HG03521 (cell line): ENCODE data around the gene RYR2.

ENCODE experiments used
- ATAC-seq: cut with Tn5 transposase; IDR thresholded peaks from one replicate; pipeline ENCODE4 v1.9.1; 2021; ENCODE audit warnings: mild to moderate bottlenecking, moderate library complexity; ENCODE audit not compliant: unreplicated experiment

RYR2 gene

DNA sequence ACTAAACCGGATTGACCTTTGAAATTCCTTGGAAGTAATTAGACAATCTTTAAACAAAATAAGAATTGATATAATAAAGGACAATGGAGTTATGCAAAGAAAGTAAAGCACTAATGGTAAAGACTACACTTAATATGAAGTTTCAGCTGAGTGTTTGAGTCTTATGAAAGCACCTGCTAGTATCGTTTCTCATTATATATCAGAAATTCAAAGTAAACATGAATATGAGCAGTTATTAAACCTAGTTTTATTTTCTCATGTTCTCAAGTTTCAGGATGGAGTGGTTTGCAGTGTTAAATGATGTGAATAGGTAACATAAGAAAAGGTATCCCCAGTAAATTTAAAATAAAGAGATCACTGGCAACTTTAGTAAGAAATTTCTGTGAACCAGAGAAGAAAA, 660.2 kb downstream of the RYR2 start:
- no peak for ATAC-seq

DNA sequence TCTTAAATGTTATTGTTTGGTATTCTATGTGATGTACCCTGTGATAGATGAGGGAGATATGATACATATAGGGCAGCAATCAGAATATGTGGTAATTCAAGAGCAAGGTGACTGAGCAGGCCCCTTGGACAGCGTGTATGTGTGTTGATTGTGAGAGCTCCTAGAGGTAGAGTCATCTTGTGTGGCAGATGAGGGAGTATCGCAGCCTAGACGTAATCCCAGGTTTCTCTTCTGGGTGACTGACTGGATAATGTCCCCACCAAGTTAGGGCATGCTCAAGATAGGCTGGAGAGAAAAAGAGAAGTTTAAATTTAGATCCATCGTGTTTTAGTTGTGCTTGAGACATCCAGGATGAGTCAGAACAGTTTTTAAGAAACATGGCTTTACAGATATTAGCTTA, 663.5 kb downstream of the RYR2 start:
- no peak for ATAC-seq

DNA sequence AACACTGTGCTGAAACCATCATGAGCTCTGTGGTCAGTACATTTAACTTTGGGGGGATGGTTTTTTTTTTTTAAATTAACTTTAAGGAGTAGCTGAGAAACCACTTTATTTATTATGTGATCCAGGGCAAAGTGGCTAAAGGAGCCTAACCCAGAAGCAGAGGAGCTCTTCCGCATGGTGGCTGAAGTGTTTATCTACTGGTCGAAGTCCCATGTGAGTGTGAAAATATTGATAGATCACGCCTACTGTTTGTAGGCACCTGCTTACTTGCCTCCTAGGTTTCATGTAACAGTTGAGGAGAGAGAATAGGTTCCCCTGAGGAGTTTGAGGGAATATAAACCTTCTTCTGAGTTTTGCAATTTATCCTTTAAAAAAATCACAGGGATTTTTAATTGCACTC, 667.4 kb downstream of the RYR2 start:
- no peak for ATAC-seq

DNA sequence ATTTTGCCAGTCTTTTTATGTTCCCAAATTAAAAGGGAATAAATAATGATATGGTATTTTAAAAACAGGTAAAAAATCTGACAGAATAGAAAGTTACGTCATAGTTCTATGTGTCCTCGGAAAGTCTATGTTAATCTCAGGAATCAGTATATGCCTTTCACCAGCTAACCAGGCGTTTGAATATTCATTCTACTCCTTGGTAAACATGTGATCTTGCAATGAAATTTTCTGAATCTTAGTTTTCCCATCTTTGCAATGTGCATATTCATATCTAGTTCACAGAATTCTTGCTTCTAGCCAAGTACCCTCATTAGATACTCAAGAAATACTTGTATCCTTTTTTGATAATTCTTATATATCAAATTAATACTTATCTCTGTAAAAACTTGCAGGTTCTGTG, 669.3 kb downstream of the RYR2 start:
- no peak for ATAC-seq

DNA sequence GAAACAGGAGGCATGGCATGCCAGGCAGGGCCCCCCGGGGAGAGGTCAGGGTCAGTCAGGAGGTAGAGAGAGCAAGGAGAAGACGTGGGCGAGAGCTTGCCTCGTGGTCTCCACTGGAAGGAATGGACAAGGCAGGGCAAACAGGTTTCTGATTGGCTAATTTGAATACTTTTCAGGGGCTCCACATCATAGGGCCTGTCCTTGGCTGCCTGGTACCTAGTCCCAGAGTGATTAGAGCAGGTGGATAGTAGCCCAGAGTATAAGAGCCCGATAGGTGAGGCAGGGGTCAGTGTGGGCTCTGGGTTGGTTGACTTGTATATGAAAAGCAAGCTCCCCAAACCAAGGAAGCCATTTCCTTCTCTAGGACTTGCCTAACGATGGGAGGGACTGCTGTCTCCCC, 670.1 kb downstream of the RYR2 start:
- no peak for ATAC-seq

DNA sequence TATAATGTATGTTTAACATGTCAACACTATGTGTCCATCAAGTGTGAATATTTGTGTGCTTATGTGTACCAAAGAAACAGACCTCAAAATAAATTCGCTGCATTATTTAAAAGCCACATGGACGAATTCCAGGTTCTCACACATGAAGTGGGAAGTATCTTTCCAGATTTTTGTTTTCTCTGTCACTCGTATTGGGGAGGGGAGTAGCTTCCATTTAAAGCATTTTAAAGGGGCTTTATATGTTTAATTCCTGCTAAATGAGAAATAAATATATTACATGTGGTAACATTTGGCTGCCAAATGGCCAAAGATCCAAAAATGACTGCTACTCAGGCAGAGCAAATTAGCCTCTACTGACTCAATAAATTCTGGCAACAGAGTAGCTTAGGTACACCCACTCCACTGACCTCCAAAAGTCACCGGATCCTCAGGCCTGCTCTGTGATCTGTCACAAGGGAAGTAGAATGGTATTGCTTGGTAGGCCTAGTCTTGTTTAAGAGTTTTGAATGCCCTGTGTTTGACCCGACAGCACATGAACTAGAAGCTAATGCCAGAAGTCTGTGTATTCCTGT, 670.7 kb downstream of the RYR2 start:
- no peak for ATAC-seq

DNA sequence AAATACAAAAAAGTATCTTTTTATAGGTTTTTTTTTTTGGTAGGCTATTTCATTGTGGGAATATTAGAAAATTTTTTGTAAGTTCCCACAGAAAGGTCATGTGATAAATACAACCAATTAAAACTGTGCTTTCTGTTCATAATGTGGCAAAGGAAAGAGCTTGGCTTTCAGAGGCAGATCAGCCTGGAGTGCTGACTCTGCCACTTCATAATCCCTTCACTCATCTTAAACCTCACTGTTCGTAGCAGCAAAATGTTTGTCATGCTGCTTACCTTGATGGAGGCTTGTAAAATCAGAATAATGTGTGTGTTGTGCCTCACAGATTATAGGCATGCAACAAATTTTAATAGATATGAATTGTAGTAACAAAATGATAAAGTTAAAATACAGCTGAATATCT, 671.9 kb downstream of the RYR2 start:
- ATAC-seq = no peak

DNA sequence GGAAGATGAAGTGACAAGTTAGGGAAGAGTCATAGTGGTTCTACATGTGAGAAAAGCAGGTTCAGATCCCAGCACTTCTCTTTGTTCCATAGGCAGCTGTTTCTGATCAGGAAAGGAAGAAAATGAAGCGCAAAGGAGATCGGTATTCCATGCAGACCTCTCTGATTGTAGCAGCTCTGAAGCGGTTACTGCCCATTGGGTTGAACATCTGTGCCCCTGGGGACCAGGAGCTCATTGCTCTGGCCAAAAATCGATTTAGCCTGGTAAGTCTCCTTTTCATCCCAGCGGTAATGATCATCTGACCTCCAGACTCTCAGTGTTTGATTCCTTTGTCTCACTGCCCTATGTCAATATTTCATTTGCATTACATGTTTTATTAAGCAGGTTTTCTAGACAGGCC, 675.1 kb downstream of the RYR2 start:
- no peak for ATAC-seq

DNA sequence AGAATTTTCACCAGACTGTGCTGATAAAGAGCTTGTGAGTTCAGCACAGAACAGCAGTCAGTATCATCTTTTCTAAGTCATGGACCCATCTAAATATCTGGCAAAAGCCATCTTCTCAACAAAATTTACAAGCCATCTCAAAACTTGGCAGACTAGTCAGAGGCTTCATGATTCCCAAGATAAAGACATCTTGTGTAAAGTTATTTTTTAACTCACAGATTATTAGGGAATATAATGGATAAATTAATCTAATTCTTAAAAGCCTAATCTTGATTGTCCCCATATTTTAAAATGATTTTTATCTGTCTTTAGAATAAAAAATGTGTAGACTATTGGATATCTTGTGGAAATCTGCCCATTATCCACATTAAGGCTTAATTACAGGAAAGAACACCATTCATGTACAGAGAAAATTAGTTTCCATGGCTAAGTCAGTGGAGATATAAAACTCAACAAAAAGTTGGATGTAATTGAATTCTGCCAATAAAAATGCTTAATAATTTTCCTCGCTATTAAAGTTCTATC, 688.9 kb downstream of the RYR2 start:
- no peak for ATAC-seq

DNA sequence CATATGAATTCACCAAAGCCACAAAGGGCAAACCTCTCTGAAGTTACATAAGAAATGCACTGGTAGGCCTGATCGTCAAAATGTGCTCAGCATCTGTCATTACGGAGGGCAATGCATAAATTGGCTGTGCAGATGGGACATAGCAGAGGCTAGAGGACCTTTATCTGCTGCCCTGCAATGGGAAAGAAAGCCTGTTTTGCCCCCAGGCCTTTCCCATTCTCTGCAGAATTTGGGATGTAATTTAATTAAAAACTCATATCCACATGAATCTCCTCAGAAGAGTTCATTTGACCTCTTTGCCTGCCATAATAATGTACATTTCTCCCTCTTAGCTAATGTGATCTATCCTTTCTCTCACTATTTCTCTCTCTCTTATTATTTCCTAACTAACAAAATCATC, 690.7 kb downstream of the RYR2 start:
- ATAC-seq = no peak

DNA sequence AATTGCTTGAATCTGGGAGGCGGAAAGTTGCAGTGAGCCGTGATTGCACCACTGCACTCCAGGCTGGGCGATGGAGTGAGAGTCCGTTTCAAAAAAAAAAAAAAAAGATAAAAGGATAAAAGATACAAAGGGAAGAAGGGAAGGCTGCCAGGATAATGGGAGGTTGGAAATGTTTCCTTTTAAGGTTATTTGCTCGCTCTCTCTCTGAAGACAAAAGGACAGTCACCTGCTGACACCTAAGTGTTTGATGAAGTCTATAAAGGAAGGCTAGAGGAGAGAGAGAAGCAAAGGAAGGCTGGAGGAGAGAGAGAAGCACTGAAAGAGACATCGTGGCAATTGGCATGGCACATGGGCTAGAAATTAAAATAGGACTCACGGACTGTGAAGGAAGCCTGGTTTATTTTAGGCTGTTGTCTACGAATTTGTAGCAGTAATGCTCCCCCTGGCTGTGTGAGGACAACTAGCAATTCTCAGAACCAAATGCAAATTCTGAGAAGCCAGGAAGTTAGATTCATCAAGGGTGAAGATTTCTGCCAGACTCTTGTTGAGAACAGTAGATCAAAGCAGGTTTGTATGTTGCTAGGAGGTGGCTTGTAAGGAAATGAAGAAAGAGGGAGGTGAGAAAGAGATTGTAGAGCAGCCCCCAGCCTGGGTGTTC, 694.5 kb downstream of the RYR2 start:
- ATAC-seq = no peak

DNA sequence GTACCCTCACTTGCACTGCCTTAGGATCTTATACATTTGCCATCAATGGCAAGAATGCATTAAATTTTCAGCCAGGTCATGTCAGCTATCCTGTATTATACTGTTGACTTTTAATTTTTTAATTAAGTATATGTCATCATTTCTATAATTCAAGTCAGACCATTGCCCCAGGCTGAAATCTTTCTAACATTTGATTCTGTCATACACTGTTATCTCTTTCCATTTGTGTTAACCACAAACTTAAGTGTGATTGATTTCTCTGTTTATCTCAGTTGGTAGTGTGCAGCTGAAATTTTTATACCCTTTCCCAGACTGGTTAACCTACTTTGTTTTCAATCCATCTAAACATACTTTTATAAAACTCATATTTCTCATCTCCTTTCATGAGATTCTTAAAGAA, 695.5 kb downstream of the RYR2 start:
- no peak for ATAC-seq

DNA sequence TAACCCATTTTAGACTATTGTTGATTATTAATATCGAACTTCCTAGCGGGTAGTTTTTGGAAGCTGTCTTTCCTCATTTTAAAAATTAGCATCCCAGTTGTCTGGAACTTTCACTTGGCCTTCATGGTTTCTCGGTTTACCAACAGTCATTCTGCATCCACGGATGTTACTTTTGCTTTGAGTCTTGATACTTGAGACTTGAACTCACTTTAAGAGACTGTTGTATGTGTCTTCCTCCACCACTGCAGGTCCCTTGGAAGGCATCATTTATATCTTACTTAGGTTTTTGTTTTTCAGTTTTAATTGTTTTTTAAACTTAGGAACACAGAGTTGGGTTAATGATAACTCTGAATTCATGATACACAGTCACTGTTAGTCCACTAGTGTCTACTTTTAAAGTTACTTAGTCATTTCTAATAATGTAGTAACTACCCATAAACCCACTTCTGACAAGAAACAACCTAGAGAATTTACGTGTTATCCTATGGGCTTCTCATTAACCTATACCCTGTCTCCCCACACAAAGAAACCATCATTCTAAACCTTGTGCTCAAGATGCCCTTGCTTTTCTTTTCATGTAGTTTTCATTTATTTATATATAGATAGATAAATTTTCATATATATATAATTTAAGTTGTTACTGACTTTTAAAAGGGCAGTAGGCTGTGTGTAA, 696.1 kb downstream of the RYR2 start:
- ATAC-seq = no peak

DNA sequence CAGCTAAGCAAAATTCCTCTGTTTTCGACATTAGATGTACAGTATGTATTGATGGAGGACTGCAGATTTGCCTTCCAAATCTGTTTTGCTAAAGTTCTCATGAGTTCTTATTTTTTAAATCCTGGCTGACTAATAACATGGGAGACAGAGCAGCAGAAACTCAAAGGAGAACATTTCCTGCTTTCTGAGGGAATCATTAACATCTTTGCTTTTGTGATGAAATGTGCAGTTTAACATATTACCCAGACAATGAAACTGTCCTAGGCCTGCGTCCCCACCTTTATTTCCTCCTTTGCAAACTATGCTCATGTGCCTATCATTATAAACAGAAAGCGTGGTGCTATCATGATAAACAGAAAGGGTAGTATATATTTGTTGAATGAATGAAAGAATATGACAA, 698.9 kb downstream of the RYR2 start:
- ATAC-seq = no peak

DNA sequence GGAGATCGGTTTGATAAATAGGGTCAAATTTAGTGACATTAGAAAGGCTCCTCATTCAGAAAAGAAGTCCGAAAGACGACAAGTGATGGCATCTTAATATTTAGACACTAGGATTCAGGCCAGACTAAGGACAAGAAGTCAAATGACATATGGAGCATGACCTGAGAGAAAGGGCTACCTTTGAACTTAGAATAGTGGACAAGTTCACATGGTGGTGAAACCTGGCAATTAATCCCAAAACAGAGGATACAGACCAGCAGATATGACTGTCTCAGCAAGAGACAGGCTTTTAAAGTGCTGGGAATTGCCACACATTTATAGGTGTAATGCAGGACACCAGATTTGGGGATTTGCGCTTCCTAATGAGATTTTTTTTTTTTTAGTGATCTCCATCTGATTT, 703.6 kb downstream of the RYR2 start:
- ATAC-seq = no peak

DNA sequence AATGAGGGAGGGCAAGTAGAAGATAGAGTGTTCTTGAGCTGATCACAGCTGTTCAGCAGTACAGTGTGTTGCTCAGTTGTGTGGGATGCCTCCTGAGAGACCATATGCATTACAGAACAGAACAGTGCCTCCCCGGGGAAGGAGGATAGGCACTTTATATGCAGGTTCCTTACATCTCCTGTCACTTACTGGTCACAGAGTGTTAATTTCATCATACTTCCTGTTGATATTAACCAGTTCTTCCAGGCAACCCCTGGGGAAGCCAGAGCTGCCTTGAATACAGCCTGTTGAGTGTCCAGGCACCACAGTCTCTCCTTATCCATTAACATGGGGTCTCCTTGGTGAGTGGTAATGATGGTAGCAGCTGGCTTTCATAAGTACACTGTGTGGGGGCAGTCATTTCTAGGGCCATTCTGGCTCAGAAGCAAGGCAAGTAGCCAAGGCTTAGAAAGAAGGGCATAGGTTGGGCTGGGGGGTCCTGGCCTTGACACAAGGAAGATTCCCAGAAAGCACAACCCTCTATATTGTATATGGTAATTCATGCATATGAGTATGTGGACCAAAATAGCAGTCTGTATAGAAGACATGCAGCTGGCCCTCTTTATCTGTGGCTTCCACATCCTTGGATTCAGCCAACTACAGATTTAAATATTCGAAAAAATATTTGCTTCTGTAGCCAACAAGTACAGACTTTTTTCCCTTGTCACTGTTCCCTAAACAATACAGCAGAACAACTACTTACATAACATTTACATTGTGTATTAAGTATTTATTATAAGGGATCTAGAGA, 706.4 kb downstream of the RYR2 start:
- no peak for ATAC-seq

DNA sequence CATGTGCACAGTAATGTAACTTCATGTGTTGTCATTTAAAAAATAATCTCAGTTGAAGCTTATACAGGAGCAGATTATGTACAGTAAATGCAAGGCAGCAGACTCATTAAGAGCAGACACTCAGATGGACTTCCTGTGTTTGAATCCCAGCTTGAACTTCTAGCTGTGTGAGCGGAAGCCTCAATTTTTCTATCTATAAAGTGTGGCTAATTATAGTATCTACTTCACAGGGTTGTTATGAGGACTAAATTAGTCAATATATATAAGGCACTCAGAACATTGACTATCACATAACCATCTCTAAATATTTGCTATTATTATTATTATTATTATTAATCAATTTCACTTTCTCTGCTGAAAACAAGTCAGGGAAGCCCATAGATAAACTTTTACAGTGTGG, 707.1 kb downstream of the RYR2 start:
- ATAC-seq = no peak

DNA sequence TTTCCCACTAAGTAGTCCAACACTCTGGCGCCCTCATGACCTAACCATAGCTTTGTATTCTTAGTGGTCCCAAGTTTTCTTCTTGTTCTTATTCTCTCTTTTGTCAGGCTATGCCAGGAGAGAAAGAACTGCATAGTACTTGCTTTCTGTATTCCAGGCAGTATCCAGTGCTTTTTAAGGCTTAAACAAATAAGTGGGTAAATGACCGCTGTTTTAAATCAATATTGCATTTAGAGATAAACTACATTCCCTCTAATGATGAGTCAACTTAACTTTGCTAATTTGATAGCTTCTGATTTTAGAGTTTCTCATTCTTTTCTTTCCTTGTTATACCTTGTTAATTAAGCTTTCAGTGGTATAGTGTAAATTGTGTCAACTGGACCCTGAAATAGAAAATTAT, 709.1 kb downstream of the RYR2 start:
- no peak for ATAC-seq

DNA sequence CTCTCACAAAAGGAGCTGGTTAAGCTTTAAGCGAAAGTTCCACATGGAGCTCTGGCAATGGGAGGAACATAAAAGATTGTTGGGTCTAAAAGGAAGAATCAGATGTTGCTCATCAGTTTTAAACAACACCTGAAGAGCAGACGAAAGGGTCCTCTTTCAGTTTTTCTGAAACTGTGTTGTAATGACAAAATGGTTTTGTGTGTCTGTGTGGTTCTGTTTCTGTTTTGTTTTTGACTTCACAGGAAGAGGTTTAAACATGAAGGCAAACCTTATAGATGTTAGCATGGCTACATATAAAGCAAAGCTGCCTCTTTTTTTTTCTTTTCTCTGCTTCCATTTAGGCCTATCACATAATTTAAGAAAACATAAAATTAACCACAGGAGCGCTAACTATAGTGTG, 712.6 kb downstream of the RYR2 start:
- ATAC-seq = no peak

DNA sequence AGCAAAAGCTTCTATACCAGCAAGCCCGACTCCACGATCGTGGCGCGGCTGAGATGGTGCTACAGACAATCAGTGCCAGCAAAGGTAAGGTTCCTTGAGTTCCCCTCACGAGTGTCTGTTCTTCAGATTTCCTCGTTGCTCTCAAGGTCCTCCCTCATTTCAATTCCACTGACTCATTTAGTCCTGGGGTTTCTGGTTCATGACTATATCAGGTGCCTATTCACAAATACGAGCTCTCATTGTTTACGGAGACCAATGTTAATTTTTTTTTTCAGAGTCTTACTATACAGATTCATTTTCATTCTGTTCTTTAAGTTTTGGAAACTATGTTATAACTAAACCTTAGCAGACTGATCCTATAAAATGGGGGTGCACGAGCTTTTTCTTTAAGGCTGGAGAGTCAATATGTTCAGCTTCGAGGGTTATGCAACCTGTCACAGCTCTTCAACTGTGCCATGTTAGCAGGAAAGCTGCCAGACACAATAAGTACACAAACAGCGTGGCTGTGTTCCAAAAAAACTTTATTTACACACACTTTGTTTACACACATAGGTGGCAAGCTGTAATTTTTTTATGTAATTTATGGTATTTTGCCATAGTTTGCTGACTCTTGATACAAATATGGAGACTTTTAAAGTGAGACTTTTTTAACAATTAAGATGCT, 714.5 kb downstream of the RYR2 start:
- ATAC-seq = no peak

DNA sequence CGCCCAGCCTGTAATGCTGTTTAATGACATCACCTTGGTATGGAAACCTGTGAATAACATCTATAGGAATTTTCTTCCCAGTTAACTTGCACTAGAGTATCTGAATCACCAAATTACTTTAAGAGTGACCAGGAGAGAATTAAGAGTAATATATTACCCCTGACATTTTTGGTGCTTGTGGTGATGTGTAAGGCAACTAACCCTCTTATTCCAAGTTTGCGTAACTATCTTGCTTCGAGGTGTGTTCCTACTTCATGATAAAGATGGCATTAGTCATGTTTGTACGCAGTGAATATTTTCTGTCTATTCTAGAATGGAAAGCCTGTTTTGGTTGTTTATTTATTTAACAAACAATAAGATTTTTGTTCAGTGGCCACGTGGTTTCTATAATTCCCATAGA, 717.4 kb downstream of the RYR2 start:
- no peak for ATAC-seq
